Progenitor cell of endocrine pancreas (in vitro differentiated cells): ENCODE measurements around the gene CHPF2. TPM values are rescaled to one million over a fixed set of nuclear protein-coding genes. Genes with fewer than 3 reads are reported as not detected.

Experiments
- DNase-seq: peaks from one replicate; pipeline ENCODE4 v3.0.0; 2021; ENCODE audit warnings: low spot score; ENCODE audit not compliant: unreplicated experiment
- H3K27ac Mint-ChIP-seq: 2 replicates; pipeline ENCODE4 v1.8.0; 2021; ENCODE audit warnings: mild to moderate bottlenecking, moderate library complexity, mixed read lengths
- H3K27me3 Mint-ChIP-seq: 2 replicates; pipeline ENCODE4 v1.8.0; 2021; ENCODE audit warnings: mixed read lengths
- H3K36me3 Mint-ChIP-seq: 2 replicates; pipeline ENCODE4 v1.8.0; 2022; ENCODE audit warnings: mixed read lengths; ENCODE audit not compliant: insufficient read depth
- H3K4me1 Mint-ChIP-seq: 2 replicates; pipeline ENCODE4 v1.8.0; 2021; ENCODE audit warnings: low read depth, mixed read lengths
- H3K4me3 Mint-ChIP-seq: 2 replicates; pipeline ENCODE4 v1.8.0; 2021; ENCODE audit warnings: low read depth, mild to moderate bottlenecking, moderate library complexity, mixed read lengths
- H3K9me3 Mint-ChIP-seq: 2 replicates; pipeline ENCODE4 v1.8.0; 2021; ENCODE audit warnings: low read depth, mixed read lengths
- CTCF ChIP-seq: fragments of 200-600 bp; sonication (generic); IDR thresholded peaks from one replicate; pipeline ENCODE4 v1.5.0; 2021; ENCODE audit warnings: antibody characterized with exemption, mild to moderate bottlenecking; ENCODE audit not compliant: unreplicated experiment
- total RNA-seq: library from RNA; stranded (reverse); gene quantifications from 2 replicates; pipeline ENCODE4 v1.2.1, GENCODE V29; 2021

CHPF2 gene
- total RNA-seq, 1 donor from 2014 or later = 42.2 TPM

GRCh38 chr7:151245360-151246101 is 13.2 kb downstream of the CHPF2 start:
- Mint-ChIP-seq H3K27me3 (peaks cover 13% of the 10 kb centered on the region), H3K4me1 (peaks cover 21% of the 10 kb centered on the region), H3K9me3 (no peaks in the 10 kb centered on the region), H3K36me3 (peaks cover 1% of the 10 kb centered on the region), H3K4me3 (peak overlapping the region; percentile 44), H3K27ac (no peak overlapping the region)
- TF ChIP-seq CTCF = peak; percentile 75
- peak; percentile 63 for DNase-seq

GRCh38 chr7:151246102-151246850 is 14.0 kb downstream of the CHPF2 start:
- Mint-ChIP-seq H3K4me3 (peak overlapping the region; percentile 44), H3K36me3 (peaks cover 1% of the 10 kb centered on the region), H3K9me3 (no peaks in the 10 kb centered on the region), H3K4me1 (peaks cover 28% of the 10 kb centered on the region), H3K27ac (no peak overlapping the region), H3K27me3 (peaks cover 19% of the 10 kb centered on the region)
- DNase-seq = no peak
- TF ChIP-seq CTCF = no peak

GRCh38 chr7:151246851-151247580 is 14.7 kb downstream of the CHPF2 start:
- Mint-ChIP-seq H3K27ac (no peak overlapping the region), H3K4me1 (peaks cover 29% of the 10 kb centered on the region), H3K36me3 (no peaks in the 10 kb centered on the region), H3K27me3 (peaks cover 19% of the 10 kb centered on the region), H3K9me3 (no peaks in the 10 kb centered on the region), H3K4me3 (peak overlapping the region; percentile 91)
- DNase-seq = no peak
- TF ChIP-seq CTCF = no peak

- Mint-ChIP-seq H3K27ac (peak overlapping the region; percentile 37), H3K4me3 (peak overlapping the region; percentile 91), H3K9me3 (no peaks in the 10 kb centered on the region), H3K4me1 (peaks cover 34% of the 10 kb centered on the region), H3K36me3 (no peaks in the 10 kb centered on the region), H3K27me3 (peaks cover 19% of the 10 kb centered on the region)
- DNase-seq = no peak
- no peak for TF ChIP-seq CTCF
These were observed 15.5 kb downstream of the CHPF2 start for GRCh38 chr7:151247611-151248345.
